DMS 273 treated with DMSO at 0.1 percent for 48 hours (cell line): Measurements from ENCODE around the gene FRRS1L.
"Not testable (repeated sequence)": the region's sequence is repeated elsewhere in the genome, so short reads cannot be mapped to it uniquely, and the experiment has no call there.

Experiments
- DNase-seq: peaks from one replicate; lab custom pipeline; 2025; lab: John Stamatoyannopoulos, UW

The FRRS1L gene

DNA sequence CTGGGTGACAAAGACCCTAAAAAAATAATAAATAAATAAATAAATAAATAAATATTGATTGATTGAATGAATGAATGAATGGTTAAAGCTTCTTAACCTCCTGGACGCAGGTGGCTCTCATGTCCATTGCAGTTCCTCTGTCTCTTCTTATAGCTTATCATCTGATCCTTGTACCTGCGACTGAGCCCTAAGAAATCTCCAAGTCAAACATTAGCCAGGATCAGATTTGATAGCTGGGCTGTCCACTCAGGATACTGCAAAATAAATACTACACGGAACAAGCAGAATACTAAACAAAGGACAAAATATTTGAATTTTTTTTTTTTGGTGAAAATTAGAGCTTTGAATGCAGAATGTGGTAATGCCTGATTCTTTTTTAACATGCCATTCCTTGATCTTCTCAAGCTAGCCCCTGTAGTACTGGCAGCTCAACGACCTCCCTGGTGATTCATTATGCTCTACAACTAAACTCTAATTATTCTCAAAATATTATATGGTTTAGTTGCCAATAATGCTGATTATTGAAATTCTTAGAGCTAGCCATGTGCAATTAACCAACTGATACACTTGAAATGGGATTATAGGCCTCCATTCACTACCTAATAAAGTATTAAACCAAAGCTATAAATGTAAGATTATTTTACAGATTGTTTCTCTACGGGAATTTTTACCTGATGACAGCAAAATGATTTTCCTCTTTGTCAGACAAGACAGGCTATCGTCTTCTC lies 37.4 kb downstream of the FRRS1L start:
- no peak for DNase-seq

GRCh38 chr9:109126671-109127070 lies 40.4 kb downstream of the FRRS1L start:
- DNase-seq: not testable (repeated sequence)

- no peak for DNase-seq
These were observed 42.9 kb downstream of the FRRS1L start for GRCh38 chr9:109124121-109124520.

GRCh38 chr9:109122726-109123621 lies 44.1 kb downstream of the FRRS1L start:
- no peak for DNase-seq

- no peak for DNase-seq
These were observed 45.7 kb downstream of the FRRS1L start for GRCh38 chr9:109121232-109121796.

- no peak for DNase-seq
These were observed 46.8 kb downstream of the FRRS1L start for GRCh38 chr9:109120204-109120789.

- peak; percentile 94 for DNase-seq
These were observed 47.4 kb downstream of the FRRS1L start, which contains the start of gene TMEM245 for GRCh38 chr9:109119439-109120203. TSS of gene TMEM245 (minus strand) at chr9:109119947. CDS start at chr9:109119913, 34 bp downstream.

- no peak for DNase-seq
These were observed 48.1 kb downstream of the FRRS1L start for GRCh38 chr9:109118808-109119438.

DNA sequence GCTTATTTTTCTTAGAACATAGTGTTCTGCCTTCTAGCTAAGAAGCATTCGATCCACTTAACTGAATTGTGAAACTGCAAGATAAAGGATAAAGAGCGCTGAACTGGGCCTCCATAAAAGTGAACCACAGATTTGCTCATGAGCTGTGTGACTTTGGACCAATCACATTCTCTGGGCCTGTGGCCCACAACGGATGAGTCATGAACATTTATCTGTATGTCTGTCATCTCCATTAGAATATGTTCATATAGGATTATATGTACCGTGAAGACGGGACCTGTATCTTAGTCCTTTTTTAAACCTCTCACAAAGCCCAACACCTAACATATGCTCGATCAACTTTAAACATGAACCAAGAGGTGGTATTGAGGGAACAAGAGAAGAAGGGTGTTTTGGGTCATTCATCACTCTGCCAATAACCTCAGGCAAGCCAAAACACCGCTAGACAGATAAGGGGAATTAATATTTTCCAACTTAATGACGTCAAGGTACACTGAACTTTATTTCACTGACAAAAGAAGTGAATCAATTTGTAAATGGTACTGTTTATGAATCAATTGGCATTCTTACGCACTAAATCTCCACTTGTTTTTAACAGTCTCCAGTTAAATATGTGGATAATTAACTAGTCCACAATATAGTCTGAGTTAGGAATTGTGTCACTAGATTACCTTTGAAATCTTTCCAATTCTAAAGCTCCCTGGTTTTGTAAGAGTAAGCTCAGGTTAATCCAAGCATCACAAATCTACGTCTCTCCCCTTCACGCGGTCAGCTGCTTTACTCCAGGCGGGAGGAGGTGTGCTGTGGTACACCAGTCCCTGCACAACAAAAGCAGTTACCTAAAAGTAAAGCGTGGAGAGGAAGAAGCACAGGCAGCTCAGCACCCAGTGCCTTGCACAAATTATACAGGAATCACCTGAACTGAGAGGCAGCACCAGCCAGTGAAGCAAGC lies 48.9 kb downstream of the FRRS1L start:
- no peak for DNase-seq

DNA sequence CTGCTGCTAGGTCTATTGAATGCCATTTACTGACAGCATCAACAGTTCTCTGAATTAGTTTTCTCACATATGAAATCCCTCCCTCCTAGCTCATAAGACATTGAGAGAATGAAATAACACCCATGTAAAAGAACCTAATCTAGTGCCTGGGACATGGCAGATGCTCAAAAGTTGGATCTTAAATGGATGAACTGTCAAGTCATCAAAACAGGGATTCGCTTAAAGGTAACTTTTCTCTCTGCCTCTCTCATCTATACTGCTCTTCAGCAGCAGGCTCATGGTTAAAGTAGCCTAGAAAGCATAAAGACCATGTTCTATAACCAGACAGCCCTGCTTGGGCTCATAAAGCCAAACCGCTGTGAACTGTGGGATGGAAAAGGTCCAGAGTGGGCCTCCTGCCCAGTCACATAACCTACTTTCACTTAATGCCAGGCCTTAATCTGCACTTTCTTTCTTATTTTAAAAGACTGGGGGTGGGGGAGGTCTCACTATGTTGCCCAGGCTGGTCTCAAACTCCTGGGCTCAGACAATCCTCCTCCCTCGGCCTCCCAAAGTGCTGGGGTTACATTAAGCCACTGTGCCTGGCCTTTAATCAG lies 51.0 kb downstream of the FRRS1L start:
- DNase-seq: no peak

DNA sequence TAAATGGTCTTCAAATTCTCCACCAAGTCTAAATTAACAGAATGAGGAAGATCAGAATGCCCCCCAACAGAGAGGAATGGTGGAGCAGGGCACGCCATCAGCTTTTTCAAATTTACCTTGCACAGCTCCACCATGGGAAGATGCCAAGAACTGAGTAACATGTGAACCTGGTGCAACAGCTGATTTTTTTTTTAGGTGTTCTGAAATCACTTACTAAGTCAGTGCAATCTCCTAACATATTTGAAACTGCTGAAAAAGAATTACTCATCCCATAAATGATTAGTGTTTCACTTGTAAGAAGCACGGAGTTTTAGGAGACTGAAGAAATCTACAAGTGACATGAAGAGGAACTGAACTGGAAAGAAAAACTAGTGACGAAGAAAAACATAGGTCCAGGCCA lies 52.4 kb downstream of the FRRS1L start:
- no peak for DNase-seq

GRCh38 chr9:109113892-109114609 lies 53.0 kb downstream of the FRRS1L start:
- no peak for DNase-seq

- no peak for DNase-seq
These were observed 53.8 kb downstream of the FRRS1L start for GRCh38 chr9:109113254-109113653.

- DNase-seq: no peak
These were observed 56.6 kb downstream of the FRRS1L start for GRCh38 chr9:109110329-109111021.

- no peak for DNase-seq
These were observed 57.1 kb downstream of the FRRS1L start for GRCh38 chr9:109109967-109110328.

- DNase-seq: no peak
These were observed 58.7 kb downstream of the FRRS1L start for GRCh38 chr9:109108318-109108717.

DNA sequence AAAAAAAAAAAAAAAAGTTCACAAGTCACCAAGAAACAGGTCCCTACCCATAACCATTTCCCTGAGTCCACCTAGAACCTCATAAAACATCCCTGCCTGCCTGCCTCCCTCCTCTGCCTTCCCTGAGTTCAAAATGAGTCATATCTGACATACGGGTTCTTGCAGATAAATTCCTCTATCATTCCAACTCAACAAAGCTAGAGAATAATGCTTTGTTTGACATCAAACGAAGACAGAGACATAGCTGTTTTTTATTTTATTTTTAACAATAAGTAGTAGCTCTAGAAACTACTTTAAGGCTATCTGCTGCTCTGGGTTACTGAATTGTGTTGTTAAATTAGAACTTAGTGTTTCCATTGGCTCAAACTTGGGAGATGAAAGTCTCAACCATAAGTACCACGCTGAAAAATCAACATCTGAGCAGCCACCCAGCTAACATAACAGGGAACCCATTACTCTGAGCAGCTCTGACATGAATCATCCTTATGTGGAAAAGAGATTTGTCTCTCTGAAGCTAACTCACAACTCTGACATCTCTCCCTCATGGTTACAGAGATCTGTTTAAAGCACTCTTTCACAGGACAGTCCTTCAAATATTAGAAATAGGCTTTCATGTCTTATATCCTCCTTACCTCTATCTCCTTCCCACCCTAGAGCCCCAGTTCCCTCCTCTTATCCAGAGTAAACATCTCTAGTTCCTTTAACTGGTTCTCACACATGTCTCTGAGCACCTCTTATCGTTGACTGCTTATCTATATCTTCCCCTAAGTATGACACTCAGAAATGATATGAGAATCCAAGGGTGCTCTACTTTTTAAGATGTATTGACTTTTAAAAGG lies 59.4 kb downstream of the FRRS1L start:
- no peak for DNase-seq
